Forelimb muscle (tissue), 1 donor: ENCODE measurements around the gene ZNF19. TPM values are rescaled to one million over a fixed set of nuclear protein-coding genes. Genes with fewer than 3 reads are reported as not detected.
"Not testable (repeated sequence)": the region's sequence is repeated elsewhere in the genome, so short reads cannot be mapped to it uniquely, and the experiment has no call there.

Experiments used
- DNase-seq: peaks from one replicate; pipeline ENCODE4 v3.0.0-alpha.2; 2013; ENCODE audit warnings: low read depth
- polyA plus RNA-seq: library from polyadenylated mRNA; unstranded; fragments of 120-200 nt; gene quantifications from one replicate; pipeline ENCODE4 v1.2.1, GENCODE V29; 2013; ENCODE audit not compliant: insufficient read length

ZNF19 gene
- 2.7 TPM for polyA plus RNA-seq

- no peak for DNase-seq
Measured at GRCh38 chr16:71489122-71489521, at the start of gene ZNF19. TSS of gene ZNF19 (minus strand) at chr16:71489324. CDS start at chr16:71482114, 7,210 bp downstream.

- no peak for DNase-seq
Measured at GRCh38 chr16:71537643-71538042, 48.5 kb upstream of the ZNF19 start.

DNA sequence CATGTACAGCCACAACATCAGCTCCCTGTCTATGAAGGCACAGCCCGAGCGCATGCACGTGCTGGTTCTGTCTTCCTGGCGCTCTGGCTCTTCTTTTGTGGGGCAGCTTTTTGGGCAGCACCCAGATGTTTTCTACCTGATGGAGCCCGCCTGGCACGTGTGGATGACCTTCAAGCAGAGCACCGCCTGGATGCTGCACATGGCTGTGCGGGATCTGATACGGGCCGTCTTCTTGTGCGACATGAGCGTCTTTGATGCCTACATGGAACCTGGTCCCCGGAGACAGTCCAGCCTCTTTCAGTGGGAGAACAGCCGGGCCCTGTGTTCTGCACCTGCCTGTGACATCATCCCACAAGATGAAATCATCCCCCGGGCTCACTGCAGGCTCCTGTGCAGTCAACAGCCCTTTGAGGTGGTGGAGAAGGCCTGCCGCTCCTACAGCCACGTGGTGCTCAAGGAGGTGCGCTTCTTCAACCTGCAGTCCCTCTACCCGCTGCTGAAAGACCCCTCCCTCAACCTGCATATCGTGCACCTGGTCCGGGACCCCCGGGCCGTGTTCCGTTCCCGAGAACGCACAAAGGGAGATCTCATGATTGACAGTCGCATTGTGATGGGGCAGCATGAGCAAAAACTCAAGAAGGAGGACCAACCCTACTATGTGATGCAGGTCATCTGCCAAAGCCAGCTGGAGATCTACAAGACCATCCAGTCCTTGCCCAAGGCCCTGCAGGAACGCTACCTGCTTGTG lies 47.8 kb upstream of the ZNF19 start:
- DNase-seq = no peak

DNA sequence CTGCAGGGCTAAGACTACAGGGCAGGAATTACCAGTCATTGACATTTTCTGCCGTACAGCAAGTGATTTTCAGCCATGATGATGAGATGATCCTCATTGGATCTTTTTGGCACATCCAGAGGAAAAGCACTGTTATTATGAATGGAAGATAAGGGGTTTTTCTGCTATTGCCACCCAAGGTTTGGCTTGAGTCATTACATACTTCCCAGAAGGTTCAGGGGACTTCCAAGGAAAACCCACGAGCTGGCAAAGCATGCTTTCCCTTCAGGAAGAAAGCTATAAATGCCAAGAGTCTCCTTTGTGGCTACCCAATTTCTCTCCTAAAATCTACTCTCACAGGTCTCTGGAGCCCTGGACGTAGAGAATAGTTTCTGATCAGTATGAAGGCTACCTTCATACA lies 43.2 kb upstream of the ZNF19 start:
- DNase-seq = no peak

DNA sequence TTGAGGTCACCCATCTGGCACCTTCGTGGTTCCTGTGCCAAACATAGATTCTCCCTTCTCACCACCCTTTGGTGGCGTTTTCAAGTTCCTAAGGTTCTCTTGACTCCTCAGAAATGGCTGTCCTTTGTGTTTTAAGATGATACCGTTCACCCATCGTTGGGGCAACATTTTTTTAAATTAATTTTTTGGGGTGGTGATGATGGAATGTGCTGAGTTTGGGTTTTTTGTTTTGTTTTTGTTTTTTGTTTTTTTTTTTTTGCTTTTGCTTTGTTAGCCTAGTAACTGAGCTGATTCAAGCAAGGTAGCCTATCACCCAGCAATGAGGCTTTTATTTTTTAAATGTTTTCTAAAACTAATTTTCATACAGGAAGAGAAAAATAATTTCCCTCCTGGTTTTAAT lies 39.7 kb upstream of the ZNF19 start:
- no peak for DNase-seq

- DNase-seq = no peak
Measured at GRCh38 chr16:71528257-71528656, 39.1 kb upstream of the ZNF19 start.

- no peak for DNase-seq
Measured at GRCh38 chr16:71526111-71526631, 37.0 kb upstream of the ZNF19 start, which contains the start of gene CHST4. TSS of gene CHST4 (plus strand) at chr16:71526426. CDS start at chr16:71536678, 10,252 bp downstream.

GRCh38 chr16:71524566-71525553 lies 35.7 kb upstream of the ZNF19 start:
- DNase-seq = no peak

GRCh38 chr16:71520550-71520949 lies 31.4 kb upstream of the ZNF19 start:
- DNase-seq = no peak

GRCh38 chr16:71515026-71515425 lies 25.9 kb upstream of the ZNF19 start:
- DNase-seq = no peak

DNA sequence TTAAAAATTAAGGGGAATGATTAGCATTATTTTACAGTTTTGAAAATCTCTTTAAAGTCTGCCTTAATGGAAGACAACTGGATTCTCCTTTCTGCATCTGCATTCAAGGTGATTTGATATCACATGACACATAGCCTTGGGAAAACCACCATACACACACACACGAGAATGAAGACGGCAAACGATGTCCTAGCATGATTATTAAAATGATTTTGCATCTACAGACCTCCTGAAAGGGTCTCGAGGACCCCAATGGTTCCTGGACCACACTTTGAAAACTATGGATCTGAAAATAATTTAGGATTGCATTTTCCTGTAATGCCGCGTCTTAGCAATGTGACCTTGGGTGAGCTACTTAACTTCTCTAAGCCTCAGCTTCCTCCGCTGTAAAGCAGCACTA lies 25.4 kb upstream of the ZNF19 start:
- no peak for DNase-seq

DNA sequence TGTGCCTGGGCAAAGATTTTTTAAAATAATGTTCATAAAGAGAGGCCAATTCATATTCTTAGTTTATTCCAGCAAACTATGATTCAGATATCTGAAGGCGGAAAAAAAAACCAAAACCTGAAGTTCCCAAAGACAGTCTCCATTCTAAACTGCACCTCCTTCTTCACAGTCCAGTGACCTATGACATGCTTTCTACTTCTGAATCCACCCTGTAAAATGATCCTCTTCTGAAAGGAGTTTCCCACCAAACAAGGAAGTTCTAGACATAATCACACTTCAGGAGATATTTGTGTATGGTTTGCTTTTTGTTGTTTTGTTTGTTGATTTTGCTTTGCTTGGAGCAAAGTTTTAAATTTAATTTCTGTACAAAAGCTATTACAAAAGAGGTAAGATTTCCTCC lies 24.2 kb upstream of the ZNF19 start:
- no peak for DNase-seq

DNA sequence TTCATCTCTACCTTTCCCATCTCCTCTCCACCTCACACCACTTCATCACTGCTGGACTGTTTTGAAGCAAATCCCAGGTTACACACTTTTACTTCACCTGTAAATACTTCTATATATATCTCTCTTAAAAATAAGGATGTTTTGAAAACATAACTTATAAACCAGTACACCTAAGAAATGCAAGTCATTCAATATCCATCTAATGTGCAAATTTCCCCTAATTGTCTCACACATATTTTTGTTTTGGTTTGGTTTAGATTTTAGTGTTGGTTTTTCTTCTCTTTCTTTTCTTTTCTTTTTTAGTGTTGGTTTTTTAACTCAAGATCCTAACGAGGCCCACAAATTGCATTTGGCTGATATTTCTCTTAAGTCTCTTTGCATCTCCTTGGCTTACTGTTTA lies 17.9 kb upstream of the ZNF19 start:
- no peak for DNase-seq

GRCh38 chr16:71504901-71505300 lies 15.8 kb upstream of the ZNF19 start:
- no peak for DNase-seq

DNA sequence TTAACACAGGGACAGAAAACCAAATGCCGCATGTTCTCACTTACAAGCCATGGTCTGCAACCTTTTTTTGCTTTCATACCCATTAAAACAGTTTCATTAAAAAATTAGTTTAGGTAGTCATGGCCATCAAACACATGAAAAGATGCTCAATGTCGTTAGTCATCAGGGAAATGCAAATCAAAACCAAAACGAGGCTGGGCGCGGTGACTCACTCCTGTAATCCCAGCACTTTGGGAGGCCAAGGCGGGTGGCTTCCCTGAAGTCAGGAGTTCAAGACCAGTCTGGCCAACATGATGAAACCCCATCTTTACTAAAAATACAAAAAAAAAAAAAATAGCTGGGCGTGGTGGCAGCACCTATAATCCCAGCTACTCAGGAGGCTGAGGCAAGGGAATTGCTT lies 14.9 kb upstream of the ZNF19 start:
- not testable (repeated sequence) for DNase-seq

- DNase-seq = no peak
Measured at GRCh38 chr16:71501547-71501946, 12.4 kb upstream of the ZNF19 start.

GRCh38 chr16:71500964-71501363 lies 11.8 kb upstream of the ZNF19 start:
- no peak for DNase-seq

- DNase-seq = peak; percentile 28
Measured at GRCh38 chr16:71499775-71500364, 10.7 kb upstream of the ZNF19 start.

DNA sequence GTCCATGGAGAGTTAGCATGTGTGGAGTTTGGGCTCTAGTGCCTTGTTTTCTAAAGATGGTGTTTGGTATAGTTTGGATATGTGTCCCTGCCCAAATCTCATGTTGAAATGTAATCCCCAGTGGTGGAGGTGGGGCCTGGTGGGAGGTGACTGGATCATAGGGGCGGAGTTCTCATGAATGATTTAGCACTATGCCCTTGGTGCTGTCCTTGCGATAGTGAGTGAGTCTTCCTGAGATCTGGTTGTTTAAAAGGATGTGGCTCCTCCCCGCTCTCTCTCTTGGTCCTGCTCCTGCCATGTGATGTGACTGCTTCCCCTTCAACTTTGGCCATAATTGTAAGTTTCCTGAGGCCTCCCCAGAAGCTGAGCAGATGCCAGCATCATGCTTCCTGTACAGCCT lies 8.9 kb upstream of the ZNF19 start:
- DNase-seq = no peak

DNA sequence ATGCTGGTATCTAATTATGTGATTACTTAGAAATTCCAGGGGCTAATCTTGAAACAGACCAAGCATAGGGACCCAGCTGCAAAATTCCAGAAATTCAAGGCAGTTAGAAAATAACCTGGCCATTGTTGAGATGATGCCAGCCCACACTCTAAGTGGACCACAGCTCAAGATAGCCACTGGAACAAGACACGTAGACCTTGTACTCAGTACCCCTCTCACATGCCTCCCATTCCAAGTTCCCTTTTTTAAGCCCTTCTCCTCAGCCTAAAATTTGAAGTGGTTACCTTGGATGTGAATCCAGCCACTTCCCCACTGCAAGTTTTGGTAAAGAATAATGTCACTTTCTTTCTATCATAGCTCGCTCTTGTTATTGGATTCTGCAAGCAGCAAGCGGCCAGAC lies 4.1 kb upstream of the ZNF19 start:
- DNase-seq = no peak

- no peak for DNase-seq
Measured at GRCh38 chr16:71492786-71493185, 3.7 kb upstream of the ZNF19 start.

DNA sequence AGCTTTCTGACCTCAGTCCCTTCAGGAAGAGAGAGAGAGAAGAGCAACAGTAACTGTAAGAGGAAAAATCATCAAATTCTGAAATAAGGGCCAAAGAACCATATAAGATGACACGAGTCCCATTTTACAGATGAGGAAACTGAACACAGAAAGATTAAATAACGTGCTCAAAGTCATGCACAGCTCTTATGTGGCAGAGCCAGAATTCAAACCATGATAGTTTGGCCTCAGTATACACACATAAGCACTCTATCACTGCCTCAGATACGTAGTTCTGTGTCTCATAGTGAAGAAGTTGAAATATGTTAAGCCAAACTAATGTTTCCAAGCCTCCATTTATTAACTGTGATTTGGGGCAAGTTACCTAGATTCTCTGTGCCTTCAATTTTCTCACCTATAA lies 1.9 kb upstream of the ZNF19 start:
- DNase-seq = no peak
